ENCODE measurements around the gene REEP5. TPM values are rescaled to one million over a fixed set of nuclear protein-coding genes. Genes with fewer than 3 reads are reported as not detected.
"Not testable (repeated sequence)": the region's sequence is repeated elsewhere in the genome, so short reads cannot be mapped to it uniquely, and the experiment has no call there.

The REEP5 gene
- 57.0 and 76.3 TPM in 2 replicates for total RNA-seq (2014; rRNA removed; shearing (Covaris generic))

DNA sequence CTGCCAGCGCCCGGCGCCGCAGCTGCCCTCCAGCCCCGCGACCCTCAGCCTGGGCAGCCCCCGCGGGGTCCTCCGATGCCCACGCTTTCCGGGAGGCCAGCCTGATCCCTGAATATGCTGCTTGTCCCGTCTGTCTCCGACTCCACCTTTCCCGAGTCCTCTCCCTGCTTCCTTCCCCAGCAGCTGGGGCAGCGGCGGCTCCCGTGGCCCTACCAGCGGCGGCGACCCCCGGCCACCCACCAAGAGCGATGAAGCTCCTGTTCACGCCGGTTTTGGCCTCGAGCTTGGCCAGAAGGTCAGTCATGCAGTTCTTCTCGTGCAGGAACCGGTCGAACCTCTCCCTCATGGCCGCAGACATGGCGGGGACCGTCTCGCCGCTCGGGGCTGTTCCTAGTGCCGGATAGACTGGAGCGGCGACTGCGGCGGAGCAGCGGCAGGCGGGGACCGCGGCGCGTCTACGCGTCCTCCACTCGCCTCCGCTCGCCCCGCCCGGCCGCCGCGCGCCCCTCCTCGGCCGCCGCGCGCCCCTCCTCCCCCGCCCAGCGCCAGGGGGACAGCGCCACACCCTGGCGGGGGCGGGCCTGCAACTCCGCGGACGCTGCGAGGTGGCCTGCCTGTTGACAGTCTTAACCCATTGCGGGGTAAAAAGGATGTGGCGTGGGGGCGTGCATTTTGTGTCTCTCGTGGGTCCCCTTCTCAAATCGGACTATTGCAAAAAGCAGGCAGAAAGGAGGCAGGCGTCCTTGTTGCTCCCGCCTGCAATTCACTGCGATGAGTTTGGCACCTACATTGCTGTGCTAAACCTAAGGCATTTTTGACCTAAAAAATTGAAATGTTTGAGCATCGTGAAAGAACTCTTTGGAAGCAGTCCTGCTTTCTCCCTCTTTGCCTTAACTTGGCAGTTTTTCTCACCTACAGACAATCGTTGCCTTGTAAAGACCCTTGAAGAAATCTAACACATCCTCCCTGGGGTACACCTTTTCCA lies at the start of gene REEP5:
Gene REEP5, minus strand, starts transcription at position 395 of the 985 bp plus-strand sequence. Its CDS starts 37 bp downstream, at position 358.
- no peaks in the 10 kb centered on the region; the same call in 1 of the 2 replicates for H3K9me3 ChIP-seq (replicated peaks)
- no peaks in the 10 kb centered on the region for H3K27me3 ChIP-seq (replicated peaks)
- peaks cover 42% of the 10 kb centered on the region for H3K36me3 ChIP-seq
- peak; percentile 91 to 93 for DNase-seq (ENCODE audit: low read depth in 1 of 2, low spot score in 2 of 2)
- peaks cover 21% of the 10 kb centered on the region for H3K4me1 ChIP-seq (replicated peaks)
- peak within 1 kb of the TSS; percentile 55 for H3K27ac ChIP-seq
- peak within 1 kb of the TSS; percentile 83 for H3K4me3 ChIP-seq

DNA sequence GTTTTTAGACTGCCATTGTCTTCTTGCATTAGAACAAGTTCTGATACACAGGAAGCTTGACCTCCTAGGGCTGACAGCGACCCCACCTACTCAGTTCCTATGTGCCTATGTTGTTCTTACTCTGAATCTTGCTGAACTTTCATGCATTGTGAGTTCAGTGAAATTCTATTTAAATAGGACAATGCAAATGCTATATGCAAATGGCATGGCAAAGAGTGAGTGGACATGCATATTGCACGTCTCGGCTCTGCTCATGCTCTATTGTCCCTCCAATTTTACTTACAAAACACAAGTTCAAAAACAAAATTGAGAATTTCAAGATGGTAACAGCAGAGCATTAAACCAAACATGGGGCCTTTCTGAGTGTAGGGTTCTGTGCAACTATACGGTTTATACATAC lies 49.2 kb upstream of the REEP5 start:
- Histone ChIP-seq H3K4me3 (no peak overlapping the region), H3K27ac (no peak overlapping the region), H3K9me3 (replicated peaks) (no peaks in the 10 kb centered on the region), H3K4me1 (replicated peaks) (peaks cover 26% of the 10 kb centered on the region), H3K27me3 (replicated peaks) (no peaks in the 10 kb centered on the region), H3K36me3 (no peaks in the 10 kb centered on the region)
- DNase-seq (ENCODE audit: low read depth in 1 of 2, low spot score in 2 of 2) = no peak

DNA sequence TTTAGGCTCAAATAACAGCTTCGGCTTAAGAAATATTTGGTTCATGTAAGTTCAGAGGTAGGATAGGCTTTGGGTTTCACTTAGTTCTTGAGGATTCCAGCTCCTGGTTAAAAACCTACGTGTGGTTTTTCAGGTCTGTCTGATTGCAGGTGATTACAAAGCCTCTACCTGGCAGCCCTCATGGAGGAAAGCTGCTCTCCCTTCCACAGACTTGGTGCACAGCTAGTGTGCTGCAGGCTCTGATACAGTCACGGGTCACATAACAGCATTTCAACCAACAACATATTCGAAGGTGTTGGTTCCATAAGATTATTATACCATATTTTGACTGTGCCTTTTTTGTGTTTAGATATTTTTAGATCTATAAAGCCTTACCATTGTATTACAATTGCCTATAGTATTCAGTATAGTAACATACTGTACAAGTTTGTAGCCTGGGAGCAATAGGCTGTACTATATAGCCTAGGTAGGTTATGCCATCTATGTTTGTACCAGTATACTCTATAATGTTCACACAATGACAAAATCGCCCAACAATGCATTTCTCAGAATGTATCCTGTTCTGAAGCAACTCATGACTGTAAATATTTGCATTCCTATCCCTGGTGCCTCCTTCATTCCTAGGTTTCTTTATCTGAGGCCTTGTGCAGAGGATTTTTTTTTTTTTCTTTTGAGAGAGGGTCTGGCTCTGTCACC lies 46.5 kb upstream of the REEP5 start:
- no peak overlapping the region for H3K4me3 ChIP-seq
- H3K36me3 ChIP-seq = no peaks in the 10 kb centered on the region
- H3K27me3 ChIP-seq (replicated peaks) = no peaks in the 10 kb centered on the region
- H3K9me3 ChIP-seq (replicated peaks) = no peaks in the 10 kb centered on the region
- peak overlapping the region; percentile 61 for H3K27ac ChIP-seq
- H3K4me1 ChIP-seq (replicated peaks) = peaks cover 30% of the 10 kb centered on the region
- DNase-seq (ENCODE audit: low read depth in 1 of 2, low spot score in 2 of 2) = peak in 1 of 2 experiments; percentile 78

DNA sequence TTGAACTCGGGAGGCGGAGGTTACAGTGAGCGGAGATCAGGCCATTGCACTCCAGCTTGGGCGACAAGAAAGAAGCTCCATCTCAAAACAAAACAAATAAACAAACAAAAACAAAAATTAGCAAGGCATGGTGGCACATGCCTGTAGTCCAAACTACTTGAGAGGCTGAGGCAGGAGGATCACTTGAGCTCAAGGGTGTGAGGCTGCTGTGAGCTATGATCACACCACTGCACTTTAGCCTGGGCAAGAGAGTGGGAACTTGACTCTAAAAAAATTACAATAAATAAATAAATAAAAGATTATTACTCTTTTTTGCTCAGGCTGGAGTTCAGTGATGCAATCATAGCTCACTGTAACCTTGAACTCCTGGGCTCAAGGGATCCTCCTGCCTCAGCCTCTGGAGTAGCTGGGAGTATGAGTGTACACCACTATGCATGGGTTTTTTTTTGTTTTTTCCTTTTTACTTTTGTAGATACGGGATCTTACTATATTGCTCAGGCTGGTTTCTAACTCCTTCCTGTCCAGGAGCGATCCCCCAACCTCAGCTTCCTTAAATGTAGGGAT lies 45.6 kb upstream of the REEP5 start:
- Histone ChIP-seq H3K27me3 (replicated peaks) (no peaks in the 10 kb centered on the region), H3K4me1 (replicated peaks) (peaks cover 36% of the 10 kb centered on the region), H3K36me3 (no peaks in the 10 kb centered on the region), H3K4me3 (no peak overlapping the region), H3K27ac (no peak overlapping the region), H3K9me3 (replicated peaks) (no peaks in the 10 kb centered on the region)
- DNase-seq (ENCODE audit: low read depth in 1 of 2, low spot score in 2 of 2) = no peak

DNA sequence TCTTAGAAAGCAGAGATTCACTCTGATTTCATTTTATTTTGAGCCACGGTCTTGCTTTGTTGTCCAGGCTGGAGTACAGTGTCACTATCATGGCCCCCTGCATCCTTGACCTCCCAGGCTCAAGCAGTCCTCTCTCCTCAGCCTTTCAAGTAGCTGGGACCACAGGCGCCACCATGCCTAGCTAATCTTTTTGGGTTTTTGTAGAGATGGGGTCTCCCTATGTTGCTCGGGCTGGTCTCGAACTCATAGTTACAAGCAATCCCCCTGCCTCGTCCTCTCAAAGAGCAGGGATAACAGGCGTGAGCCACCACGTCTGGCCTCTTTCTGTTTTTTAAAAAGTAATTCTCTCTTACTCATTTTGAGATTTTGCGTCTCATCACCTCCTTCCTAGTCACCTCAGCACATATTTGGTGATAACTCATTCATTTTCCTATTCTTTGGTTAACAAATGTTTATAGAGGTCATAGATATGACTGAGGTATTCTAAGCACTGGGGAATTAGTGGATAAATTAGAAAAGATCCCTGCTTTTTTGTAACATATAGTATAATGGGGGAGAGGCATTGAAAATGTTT lies 43.8 kb upstream of the REEP5 start:
- H3K27me3 ChIP-seq (replicated peaks) = no peaks in the 10 kb centered on the region
- no peaks in the 10 kb centered on the region for H3K36me3 ChIP-seq
- no peaks in the 10 kb centered on the region for H3K9me3 ChIP-seq (replicated peaks)
- peaks cover 40% of the 10 kb centered on the region for H3K4me1 ChIP-seq (replicated peaks)
- no peak for DNase-seq (ENCODE audit: low read depth in 1 of 2, low spot score in 2 of 2)
- H3K27ac ChIP-seq = no peak overlapping the region
- no peak overlapping the region for H3K4me3 ChIP-seq

DNA sequence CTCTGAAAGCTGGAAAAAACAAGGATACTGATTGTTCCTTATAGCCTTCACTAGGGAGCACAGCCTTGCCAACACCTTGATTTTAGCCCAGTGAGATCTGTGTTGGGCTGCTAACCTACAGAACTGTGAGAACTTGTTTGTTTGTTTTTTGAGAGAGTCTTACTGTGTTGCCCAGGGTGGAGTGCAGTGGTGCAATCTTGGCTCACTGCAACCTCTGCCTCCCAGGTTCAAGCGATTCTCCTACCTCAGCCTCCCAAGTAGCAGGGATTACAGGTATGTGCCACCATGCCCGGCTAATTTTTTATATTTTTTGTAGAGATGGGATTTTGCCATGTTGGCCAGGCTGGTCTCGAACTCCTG lies 41.3 kb upstream of the REEP5 start:
- H3K9me3 ChIP-seq (replicated peaks); H3K27me3 ChIP-seq (replicated peaks); H3K4me3 ChIP-seq; H3K36me3 ChIP-seq; DNase-seq (ENCODE audit: low read depth in 1 of 2, low spot score in 2 of 2): not testable (repeated sequence)
- Histone ChIP-seq H3K27ac (peak overlapping the region; percentile 9; the same call in 1 of the 2 replicates), H3K4me1 (replicated peaks) (peaks cover 49% of the 10 kb centered on the region)

DNA sequence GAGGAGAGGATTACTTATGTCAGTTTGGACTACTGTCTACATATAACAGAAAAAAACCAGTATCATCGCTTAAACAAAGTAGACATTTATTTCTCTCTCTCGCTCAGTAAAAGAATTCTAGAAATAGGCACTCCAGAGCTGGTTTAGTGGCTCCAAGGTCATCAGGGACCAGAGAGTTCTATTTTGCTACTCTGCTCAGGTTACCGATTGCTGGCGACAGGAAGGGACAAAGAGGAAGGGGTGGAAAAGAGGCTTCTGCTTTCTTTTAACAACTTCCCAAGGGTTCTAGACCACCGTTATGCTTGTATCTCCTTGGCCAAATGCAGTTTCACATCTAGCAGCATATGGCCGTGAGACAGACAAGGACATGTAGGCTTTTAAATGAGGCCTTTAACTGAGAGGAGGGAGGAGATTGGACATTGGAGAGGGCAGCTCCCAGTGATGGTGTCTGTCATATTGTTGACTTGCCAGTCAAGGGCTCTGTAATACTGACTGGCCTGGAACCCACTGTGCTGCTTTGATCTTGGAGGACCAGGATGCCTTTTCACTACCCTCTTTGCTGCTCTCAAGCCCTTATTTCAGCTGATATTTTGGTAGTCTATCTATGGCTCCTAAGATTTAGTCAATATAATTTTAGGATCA lies 39.0 kb upstream of the REEP5 start:
- no peaks in the 10 kb centered on the region for H3K9me3 ChIP-seq (replicated peaks)
- no peaks in the 10 kb centered on the region for H3K27me3 ChIP-seq (replicated peaks)
- no peak overlapping the region for H3K27ac ChIP-seq
- peaks cover 49% of the 10 kb centered on the region for H3K4me1 ChIP-seq (replicated peaks)
- no peak for DNase-seq (ENCODE audit: low read depth in 1 of 2, low spot score in 2 of 2)
- no peaks in the 10 kb centered on the region for H3K36me3 ChIP-seq
- no peak overlapping the region for H3K4me3 ChIP-seq

DNA sequence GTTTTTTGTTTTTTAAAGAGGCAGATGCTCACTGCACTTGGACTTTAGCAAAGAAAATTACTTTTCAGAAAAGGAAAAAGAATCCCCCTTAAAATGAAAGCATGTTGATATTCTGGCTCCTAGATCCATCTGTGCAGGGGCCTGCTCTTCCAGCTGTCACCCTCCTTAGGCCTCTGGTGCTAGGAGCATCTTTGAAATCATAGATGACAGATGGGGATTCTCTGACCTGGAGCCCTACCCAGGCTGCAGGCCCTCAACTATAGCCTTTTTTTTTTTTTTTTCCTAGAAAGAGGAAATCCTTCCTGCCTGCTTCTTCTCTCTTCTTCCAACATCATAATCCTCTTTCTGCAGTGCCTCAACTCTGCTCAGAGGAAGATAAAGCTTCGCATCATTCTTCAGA lies 38.3 kb upstream of the REEP5 start:
- no peak for DNase-seq (ENCODE audit: low read depth in 1 of 2, low spot score in 2 of 2)
- H3K4me1 ChIP-seq (replicated peaks) = peaks cover 49% of the 10 kb centered on the region
- H3K4me3 ChIP-seq = no peak overlapping the region
- H3K36me3 ChIP-seq = no peaks in the 10 kb centered on the region
- no peaks in the 10 kb centered on the region for H3K9me3 ChIP-seq (replicated peaks)
- no peak overlapping the region for H3K27ac ChIP-seq
- H3K27me3 ChIP-seq (replicated peaks) = no peaks in the 10 kb centered on the region

DNA sequence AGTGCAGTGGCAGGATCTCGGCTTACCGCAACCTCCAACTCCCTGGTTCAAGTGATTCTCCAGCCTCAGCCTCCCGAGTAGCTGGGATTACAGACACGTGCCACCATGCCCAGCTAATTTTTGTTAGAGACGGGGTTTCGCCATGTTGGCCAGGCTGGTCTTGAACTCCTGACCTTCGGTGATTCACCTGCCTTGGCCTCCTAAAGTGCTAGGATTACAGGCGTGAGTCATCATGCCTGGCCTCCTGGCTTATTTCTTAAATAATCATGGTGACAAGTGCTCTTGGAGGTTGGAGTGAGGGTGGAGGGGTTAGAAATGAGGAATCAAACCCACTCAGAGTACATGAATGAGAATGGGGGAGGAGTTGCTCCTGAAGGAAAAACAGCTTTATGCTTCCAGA lies 37.8 kb upstream of the REEP5 start:
- H3K27me3 ChIP-seq (replicated peaks); H3K36me3 ChIP-seq; H3K4me3 ChIP-seq; H3K9me3 ChIP-seq (replicated peaks): not testable (repeated sequence)
- 0 out of 2 replicates have a peak overlapping the region, but pooled peaks have one; percentile 25 for H3K27ac ChIP-seq
- DNase-seq (ENCODE audit: low read depth in 1 of 2, low spot score in 2 of 2) = peak; percentile 80 to 88
- H3K4me1 ChIP-seq (replicated peaks) = peaks cover 49% of the 10 kb centered on the region

DNA sequence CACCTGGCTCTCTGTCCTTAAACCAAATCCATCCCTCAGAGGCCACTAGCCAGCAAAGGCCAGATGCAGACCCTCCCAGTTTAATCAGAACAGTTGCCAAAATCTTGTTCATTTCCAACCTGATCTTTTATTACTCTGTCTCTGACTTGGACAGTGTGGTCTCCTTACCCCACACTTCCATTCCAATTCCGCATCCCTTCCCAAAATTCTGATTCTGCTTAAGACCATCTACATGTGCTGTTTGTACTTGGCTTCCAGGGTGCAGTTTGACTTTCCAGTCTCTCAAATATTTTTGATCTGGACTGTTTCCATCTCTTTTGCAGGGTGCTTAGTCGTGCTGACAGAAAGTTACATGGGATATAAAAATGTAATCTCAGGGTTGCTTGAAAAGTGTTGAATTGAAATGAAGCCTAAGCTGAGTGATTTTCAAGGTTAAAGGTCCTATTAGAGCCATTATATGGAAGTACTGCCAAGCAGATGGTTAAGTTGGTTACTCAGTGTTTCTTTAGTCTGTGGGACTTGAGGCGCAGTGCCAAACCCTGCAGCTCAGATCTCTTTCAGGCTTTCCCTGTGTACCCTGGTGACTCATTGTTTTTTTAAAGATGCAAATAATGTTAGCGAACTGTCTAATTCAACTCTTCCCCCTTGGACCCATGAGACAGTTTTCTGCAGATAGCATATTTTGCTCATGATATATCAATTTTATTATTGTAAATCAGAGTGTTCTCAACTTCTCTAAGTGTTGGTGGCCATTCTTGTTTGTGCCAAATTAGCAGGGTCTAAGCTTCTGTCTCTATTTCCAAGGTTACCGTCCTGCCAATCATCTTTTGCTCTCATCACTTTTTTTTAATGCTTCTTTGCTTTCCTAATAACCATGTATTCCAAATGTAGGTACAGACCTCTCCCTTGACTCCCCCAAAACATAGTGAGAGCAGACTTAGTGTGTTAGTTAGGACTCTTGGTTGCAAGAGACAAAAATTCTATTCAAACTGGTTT lies 36.4 kb upstream of the REEP5 start:
- Histone ChIP-seq H3K27me3 (replicated peaks) (no peaks in the 10 kb centered on the region; the same call in 1 of the 2 replicates), H3K27ac (peak overlapping the region; percentile 11), H3K4me3 (no peak overlapping the region), H3K36me3 (no peaks in the 10 kb centered on the region), H3K4me1 (replicated peaks) (peaks cover 38% of the 10 kb centered on the region), H3K9me3 (replicated peaks) (no peaks in the 10 kb centered on the region)
- DNase-seq (ENCODE audit: low read depth in 1 of 2, low spot score in 2 of 2) = peak; percentile 83 to 90

DNA sequence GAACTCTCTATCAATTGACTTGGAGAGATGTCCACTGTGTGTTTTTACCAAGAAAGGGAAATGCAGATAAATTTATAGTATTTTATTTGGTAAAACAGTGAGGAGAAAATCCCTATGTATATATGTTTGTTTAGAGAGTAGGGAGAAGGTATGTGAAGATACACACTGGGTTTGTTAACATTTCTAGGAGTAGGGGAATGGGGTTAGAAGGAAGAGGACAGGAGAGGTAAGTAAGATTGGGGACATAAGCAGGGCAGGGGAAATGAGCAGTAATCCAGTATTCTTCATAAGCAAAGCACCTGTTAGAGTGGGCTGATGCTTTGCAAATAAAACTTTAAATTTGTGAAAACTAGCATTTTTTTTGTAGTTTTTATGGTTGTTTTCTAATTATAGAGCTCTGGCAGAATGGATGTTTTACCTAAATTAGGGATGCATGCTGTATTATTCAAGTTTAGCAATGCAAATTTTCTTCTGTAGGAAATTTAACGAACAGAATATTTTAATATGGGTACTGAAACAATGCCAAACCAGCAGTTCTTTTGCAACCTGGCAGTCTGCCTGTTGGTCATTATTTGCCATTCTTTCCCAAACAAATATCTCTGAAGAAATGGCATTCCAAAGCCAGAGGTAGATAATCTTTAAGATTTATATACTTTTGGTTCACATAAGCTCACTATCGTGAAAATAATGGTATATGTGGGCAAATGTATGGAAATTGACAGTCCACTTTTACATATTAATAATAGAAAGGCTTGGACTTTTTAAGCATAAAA lies 35.2 kb upstream of the REEP5 start:
- no peaks in the 10 kb centered on the region for H3K9me3 ChIP-seq (replicated peaks)
- no peak overlapping the region for H3K27ac ChIP-seq
- H3K27me3 ChIP-seq (replicated peaks) = peaks cover 3% of the 10 kb centered on the region; the same call in 1 of the 2 replicates
- no peaks in the 10 kb centered on the region for H3K36me3 ChIP-seq
- H3K4me1 ChIP-seq (replicated peaks) = peaks cover 34% of the 10 kb centered on the region
- no peak for DNase-seq (ENCODE audit: low read depth in 1 of 2, low spot score in 2 of 2)
- no peak overlapping the region for H3K4me3 ChIP-seq

DNA sequence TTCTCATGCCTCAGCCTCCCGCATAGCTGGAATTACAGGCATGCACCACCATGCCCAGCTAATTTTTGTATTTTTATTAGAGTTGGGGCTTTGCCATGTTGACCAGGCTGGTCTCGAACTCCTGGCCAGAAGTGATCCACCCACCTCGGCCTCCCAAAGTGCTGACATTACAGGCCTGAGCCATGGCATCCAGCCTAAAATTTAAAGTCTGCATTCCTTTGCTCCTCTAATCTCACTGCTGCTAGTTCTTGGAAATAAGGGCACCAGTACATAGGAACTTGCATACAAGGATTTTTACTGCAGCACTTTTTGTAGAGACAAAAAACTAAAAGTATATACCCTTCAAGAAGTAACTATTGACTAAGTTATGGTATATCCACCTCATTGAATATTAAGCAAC lies 34.6 kb upstream of the REEP5 start:
- Histone ChIP-seq H3K27ac (no peak overlapping the region), H3K4me1 (replicated peaks) (peaks cover 34% of the 10 kb centered on the region), H3K27me3 (replicated peaks) (peaks cover 3% of the 10 kb centered on the region; the same call in 1 of the 2 replicates), H3K9me3 (replicated peaks) (no peaks in the 10 kb centered on the region), H3K4me3 (no peak overlapping the region), H3K36me3 (no peaks in the 10 kb centered on the region)
- no peak for DNase-seq (ENCODE audit: low read depth in 1 of 2, low spot score in 2 of 2)
